DOHH2 (cell line): ENCODE measurements around the gene MARCHF9.

Experiments
- H3F3A ChIP-seq: fragments of 200-600 bp; sonication (generic), shearing (Covaris generic); 2 replicates; pipeline ENCODE4 v1.6.0; 2016; ENCODE audit warnings: antibody characterized with exemption, mild to moderate bottlenecking; ENCODE audit not compliant: control insufficient read depth, insufficient read depth
- H3K27ac ChIP-seq: fragments of 200-600 bp; sonication (generic); 2 replicates; pipeline ENCODE4 v1.5.1; 2014; ENCODE audit warnings: low read depth, mild to moderate bottlenecking, low read length, moderate library complexity
- H3K27me3 ChIP-seq: fragments of 200-600 bp; sonication (generic); 2 replicates; pipeline ENCODE4 v1.6.1; 2014; ENCODE audit warnings: mild to moderate bottlenecking, low read length, mixed read lengths; ENCODE audit not compliant: control insufficient read depth
- H3K36me3 ChIP-seq: fragments of 200-600 bp; sonication (generic); 2 replicates; pipeline ENCODE4 v1.6.1; 2014; ENCODE audit warnings: mild to moderate bottlenecking, low read length, moderate library complexity, mixed read lengths; ENCODE audit not compliant: control insufficient read depth
- H3K4me1 ChIP-seq: fragments of 200-600 bp; sonication (generic); 2 replicates; pipeline ENCODE4 v1.6.1; 2014; ENCODE audit warnings: mild to moderate bottlenecking, low read length, mixed read lengths; ENCODE audit not compliant: control insufficient read depth
- H3K4me2 ChIP-seq: fragments of 200-600 bp; sonication (generic); 2 replicates; pipeline ENCODE4 v1.6.0; 2014; ENCODE audit warnings: mild to moderate bottlenecking, low read length, moderate library complexity
- H3K4me3 ChIP-seq: fragments of 200-600 bp; sonication (generic); 2 replicates; pipeline ENCODE4 v1.5.1; 2014; ENCODE audit warnings: mild to moderate bottlenecking, low read length, mixed read lengths
- H3K79me2 ChIP-seq: fragments of 200-600 bp; sonication (generic); 2 replicates; pipeline ENCODE4 v1.6.1; 2014; ENCODE audit warnings: mild to moderate bottlenecking, low read length, mixed read lengths; ENCODE audit not compliant: control insufficient read depth
- H3K9me2 ChIP-seq: fragments of 200-600 bp; sonication (generic); replicated peaks from 2 replicates; pipeline ENCODE4 v1.6.1; 2014; ENCODE audit warnings: mild to moderate bottlenecking, low read length, mixed read lengths; ENCODE audit not compliant: control insufficient read depth
- H3K9me3 ChIP-seq: fragments of 200-600 bp; sonication (generic); 2 replicates; pipeline ENCODE4 v1.6.1; 2014; ENCODE audit warnings: antibody characterized with exemption, low read length, mixed read lengths; ENCODE audit not compliant: control insufficient read depth, insufficient read depth
- H4K20me1 ChIP-seq: fragments of 200-600 bp; sonication (generic); 2 replicates; pipeline ENCODE4 v1.6.0; 2014; ENCODE audit warnings: low read depth, mild to moderate bottlenecking, antibody characterized with exemption, low read length, moderate library complexity; ENCODE audit not compliant: control insufficient read depth, insufficient read depth
- EZH2phosphoT487 ChIP-seq: fragments of 200-600 bp; sonication (generic); IDR thresholded peaks from 2 replicates; pipeline ENCODE4 v1.6.1; 2017; ENCODE audit warnings: borderline replicate concordance, mild to moderate bottlenecking, antibody characterized with exemption, low read length, moderate library complexity, mixed read lengths
- TF ChIP-seq, protein P1 (sequence below): fragments of 200-600 bp; sonication (generic); IDR thresholded peaks from one replicate; pipeline ENCODE4 v1.5.1; 2014; ENCODE audit warnings: antibody characterized with exemption, mild to moderate bottlenecking, low read depth, low read length; ENCODE audit not compliant: poor library complexity, severe bottlenecking

MARCHF9 gene

DNA sequence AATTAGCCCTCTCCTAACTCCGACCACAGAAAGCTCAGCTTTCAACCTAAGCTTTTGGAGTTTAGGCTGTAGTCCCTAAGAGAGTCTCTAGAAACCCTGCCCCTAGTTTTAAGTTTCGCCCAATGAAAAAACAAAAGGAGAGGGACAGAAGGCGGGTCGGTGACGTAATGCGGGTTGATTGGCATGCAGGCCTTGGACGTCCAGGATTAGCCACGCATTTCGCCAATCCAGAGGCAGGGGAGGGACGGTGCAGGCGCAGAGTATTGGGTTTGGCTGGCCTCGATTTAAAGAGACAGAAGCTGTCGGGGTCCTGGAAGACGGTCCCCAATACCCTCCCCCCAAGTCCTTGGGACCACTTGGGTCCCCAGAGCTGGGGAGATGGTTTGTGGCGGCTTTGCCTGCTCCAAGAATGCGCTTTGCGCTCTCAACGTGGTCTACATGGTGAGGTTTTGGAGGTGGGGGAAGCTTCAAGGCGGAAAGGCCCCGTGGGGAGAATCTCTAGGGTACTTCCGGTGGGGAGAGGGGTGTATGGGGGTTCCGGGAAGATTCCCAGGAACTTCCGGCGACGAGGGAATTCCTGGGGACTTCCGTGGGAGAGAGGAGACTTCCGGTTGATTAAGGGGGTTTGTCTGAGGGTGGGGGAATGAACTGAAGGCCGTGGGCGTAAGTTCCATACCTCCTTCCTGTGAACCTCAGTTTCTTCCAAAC lies 10.0 kb upstream of the MARCHF9 start, which contains the start of gene TSPAN31:
Gene TSPAN31 (plus strand): TSS at position 263 of the 708 bp plus-strand sequence. CDS start 116 bp downstream, at position 379.
- Histone ChIP-seq H3F3A (peaks cover 29% of the 10 kb centered on the region), H3K4me3 (peak within 1 kb of the TSS; percentile 93), H3K27ac (peak within 1 kb of the TSS; percentile 56), H3K36me3 (peaks cover 47% of the 10 kb centered on the region), H4K20me1 (no peaks in the 10 kb centered on the region), H3K9me2 (no peaks in the 10 kb centered on the region), H3K27me3 (no peaks in the 10 kb centered on the region), H3K4me1 (peaks cover 57% of the 10 kb centered on the region), H3K4me2 (peak within 1 kb of the TSS; percentile 77), H3K9me3 (no peaks in the 10 kb centered on the region), H3K79me2 (peaks cover 41% of the 10 kb centered on the region)
- TF ChIP-seq EZH2phosphoT487 = no peak
- TF ChIP-seq, protein P1, sequence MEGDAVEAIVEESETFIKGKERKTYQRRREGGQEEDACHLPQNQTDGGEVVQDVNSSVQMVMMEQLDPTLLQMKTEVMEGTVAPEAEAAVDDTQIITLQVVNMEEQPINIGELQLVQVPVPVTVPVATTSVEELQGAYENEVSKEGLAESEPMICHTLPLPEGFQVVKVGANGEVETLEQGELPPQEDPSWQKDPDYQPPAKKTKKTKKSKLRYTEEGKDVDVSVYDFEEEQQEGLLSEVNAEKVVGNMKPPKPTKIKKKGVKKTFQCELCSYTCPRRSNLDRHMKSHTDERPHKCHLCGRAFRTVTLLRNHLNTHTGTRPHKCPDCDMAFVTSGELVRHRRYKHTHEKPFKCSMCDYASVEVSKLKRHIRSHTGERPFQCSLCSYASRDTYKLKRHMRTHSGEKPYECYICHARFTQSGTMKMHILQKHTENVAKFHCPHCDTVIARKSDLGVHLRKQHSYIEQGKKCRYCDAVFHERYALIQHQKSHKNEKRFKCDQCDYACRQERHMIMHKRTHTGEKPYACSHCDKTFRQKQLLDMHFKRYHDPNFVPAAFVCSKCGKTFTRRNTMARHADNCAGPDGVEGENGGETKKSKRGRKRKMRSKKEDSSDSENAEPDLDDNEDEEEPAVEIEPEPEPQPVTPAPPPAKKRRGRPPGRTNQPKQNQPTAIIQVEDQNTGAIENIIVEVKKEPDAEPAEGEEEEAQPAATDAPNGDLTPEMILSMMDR = no peak

DNA sequence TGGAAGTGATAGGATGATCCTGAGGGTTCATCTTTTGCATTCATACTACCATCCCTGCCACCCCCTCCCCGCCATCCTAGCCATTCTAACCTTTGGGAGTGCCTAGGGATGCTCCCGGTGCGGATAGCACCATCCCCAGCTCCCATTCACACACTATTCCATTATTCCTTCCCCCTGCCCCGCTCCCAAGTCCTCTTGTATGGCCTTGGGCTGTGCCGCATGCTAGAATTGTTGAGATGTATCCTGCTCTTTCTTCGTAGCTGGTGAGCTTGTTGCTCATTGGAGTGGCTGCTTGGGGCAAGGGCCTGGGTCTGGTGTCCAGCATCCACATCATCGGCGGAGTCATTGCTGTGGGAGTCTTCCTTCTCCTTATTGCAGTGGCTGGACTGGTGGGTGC lies 9.4 kb upstream of the MARCHF9 start:
- TF ChIP-seq EZH2phosphoT487 = no peak
- TF ChIP-seq, protein P1 = no peak
- Histone ChIP-seq H3K9me2 (no peaks in the 10 kb centered on the region), H3K9me3 (no peaks in the 10 kb centered on the region), H4K20me1 (no peaks in the 10 kb centered on the region), H3F3A (peaks cover 29% of the 10 kb centered on the region), H3K79me2 (peaks cover 41% of the 10 kb centered on the region), H3K27me3 (no peaks in the 10 kb centered on the region), H3K36me3 (peaks cover 52% of the 10 kb centered on the region), H3K4me2 (peak overlapping the region; percentile 77), H3K4me1 (peaks cover 55% of the 10 kb centered on the region), H3K27ac (peak overlapping the region; percentile 56), H3K4me3 (peak overlapping the region; percentile 93)

DNA sequence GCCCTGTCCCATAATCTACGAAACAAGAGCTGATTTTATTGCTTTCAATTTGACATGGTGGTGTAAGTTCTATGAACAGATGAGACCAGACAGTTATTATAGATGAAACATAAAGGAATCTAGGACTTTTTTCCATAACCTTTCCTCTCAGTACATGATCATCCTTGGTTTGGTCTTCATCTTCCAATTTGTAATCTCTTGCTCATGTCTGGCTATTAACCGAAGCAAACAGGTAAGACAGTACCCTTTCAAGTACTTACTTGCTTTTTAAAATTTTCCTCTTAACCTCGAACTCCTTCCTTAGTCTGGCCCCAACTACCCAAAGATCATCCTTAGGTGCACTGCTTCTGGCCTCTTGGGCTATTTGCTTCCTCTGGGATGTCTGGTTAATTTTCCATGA lies 8.9 kb upstream of the MARCHF9 start:
- Histone ChIP-seq H3K4me2 (peak overlapping the region; percentile 77), H4K20me1 (no peaks in the 10 kb centered on the region; the same call in 1 of the 2 replicates), H3K79me2 (peaks cover 41% of the 10 kb centered on the region), H3K36me3 (peaks cover 57% of the 10 kb centered on the region), H3K27ac (no peak overlapping the region), H3K4me3 (peak overlapping the region; percentile 93), H3K4me1 (peaks cover 55% of the 10 kb centered on the region), H3K9me2 (no peaks in the 10 kb centered on the region), H3K27me3 (no peaks in the 10 kb centered on the region), H3K9me3 (no peaks in the 10 kb centered on the region), H3F3A (peaks cover 29% of the 10 kb centered on the region)
- TF ChIP-seq EZH2phosphoT487 = no peak
- TF ChIP-seq, protein P1 = no peak
